Activated CD4-positive, alpha-beta T cell treated with anti-CD3 and anti-CD28 coated beads for 36 hours (primary cell): ENCODE data around the gene CUTC. TPM values are rescaled to one million over a fixed set of nuclear protein-coding genes. Genes with fewer than 3 reads are reported as not detected.
A peak's percentile ranks its signal among the peaks of the same experiment; 100 is the strongest.
"Not testable (repeated sequence)": the region's sequence is repeated elsewhere in the genome, so short reads cannot be mapped to it uniquely, and the experiment has no call there.

Source experiments
- ATAC-seq: fragments of 200-7000 bp; cut with Tn5 transposase; one replicate; pipeline ENCODE4 v1.10.0; 2021; ENCODE audit warnings: mild to moderate bottlenecking, moderate library complexity
- CTCF ChIA-PET: fragments of 350-600 bp; sonication (Branson Sonifier 250); formaldehyde crosslinking; loops from one replicate; lab custom pipeline; 2021; ENCODE audit warnings: antibody characterized with exemption; lab: Charles Lee
- POLR2A ChIA-PET: fragments of 350-600 bp; sonication (Branson Sonifier 250); formaldehyde crosslinking; loops from one replicate; lab custom pipeline; 2021; ENCODE audit warnings: antibody characterized with exemption, inconsistent platforms; lab: Charles Lee
- DNase-seq: peaks from one replicate; pipeline ENCODE4 v3.0.0-alpha.2; 2020
- H3K27ac Mint-ChIP-seq: one replicate; pipeline ENCODE4 v1.8.0; 2021; ENCODE audit warnings: mixed read lengths
- H3K27me3 Mint-ChIP-seq: one replicate; pipeline ENCODE4 v1.8.0; 2021; ENCODE audit warnings: mixed read lengths
- H3K36me3 Mint-ChIP-seq: one replicate; pipeline ENCODE4 v1.8.0; 2021; ENCODE audit warnings: low read depth, mixed read lengths
- H3K4me1 Mint-ChIP-seq: one replicate; pipeline ENCODE4 v1.8.0; 2021; ENCODE audit warnings: mixed read lengths
- H3K4me3 Mint-ChIP-seq: one replicate; pipeline ENCODE4 v1.8.0; 2021; ENCODE audit warnings: mild to moderate bottlenecking, moderate library complexity, mixed read lengths
- H3K9me3 Mint-ChIP-seq: one replicate; pipeline ENCODE4 v1.8.0; 2021; ENCODE audit warnings: low read depth, mixed read lengths
- intact Hi-C, 2 experiments: fragments of 100-400 bp; cut with DNase I in 1 of 2; cut with micrococcal nuclease in 1 of 2; formaldehyde crosslinking; loops; one replicate each; pipeline versions ENCODE4 v1.14.2 to v1.15.1; 2022 to 2024; cut with DNase I, micrococcal nuclease
- total RNA-seq, 2 experiments: library from RNA; stranded (reverse); gene quantifications; one replicate each; pipeline ENCODE4 v1.2.3, GENCODE V29; 2021

CUTC gene
- total RNA-seq, 2 experiments from 2014 or later = 24.6 to 35.8 TPM

DNA sequence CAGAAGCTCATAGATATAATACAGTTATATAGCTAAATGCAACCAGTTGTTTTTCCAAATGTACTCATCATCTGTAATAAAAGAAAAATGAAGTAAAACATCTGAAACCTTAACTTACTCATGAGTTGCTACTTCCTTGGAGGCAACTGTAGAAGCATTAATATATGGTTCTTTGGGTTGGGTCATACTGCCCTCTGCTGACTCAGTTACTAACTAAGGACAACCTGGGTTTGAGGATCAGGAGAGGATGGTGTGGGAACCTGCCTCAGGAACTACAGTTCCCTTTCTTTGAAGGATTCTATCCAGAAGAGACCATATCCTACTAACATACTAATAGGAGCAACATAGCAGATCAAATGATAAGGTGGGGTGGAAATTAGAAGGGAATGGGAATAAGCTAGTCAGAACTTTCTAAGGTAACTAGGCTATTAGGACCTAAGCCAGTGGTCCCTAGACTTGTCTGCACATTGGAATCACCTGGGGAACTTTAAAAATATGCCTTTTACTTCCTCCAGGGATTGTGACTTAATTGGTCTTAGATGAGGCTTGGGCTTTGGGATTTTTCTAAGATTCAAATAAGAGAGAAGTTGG, 20.8 kb upstream of the CUTC start:
- DNase-seq (peak; percentile 57), ATAC-seq (peak; percentile 63)
- H3K27me3 Mint-ChIP-seq = no peaks in the 10 kb centered on the region
- no peak overlapping the region for H3K27ac Mint-ChIP-seq
- peaks cover 15% of the 10 kb centered on the region for H3K4me1 Mint-ChIP-seq
- H3K9me3 Mint-ChIP-seq = no peaks in the 10 kb centered on the region
- intact Hi-C loops = loop anchor here (1.0 to 2.0 kb wide), 6 partner anchors 52 to 319 kb away; partner anchors contain the start of genes SLC25A28 (in 2 of the 2), ENTPD7 (in 1 of the 2) and GOT1 (in 1 of the 2)
- CTCF ChIA-PET = interaction anchor here (0.7 to 1.8 kb wide), 7 partner anchors 10 to 276 kb away, joined by 3 to 6 read pairs (median 4); no protein-coding TSS in a partner anchor
- POLR2A ChIA-PET = interaction anchor here (0.7 kb wide), 1 partner anchor 1244 kb away, joined by 3 read pairs; no protein-coding TSS in a partner anchor
- peaks cover 22% of the 10 kb centered on the region for H3K36me3 Mint-ChIP-seq
- no peak overlapping the region for H3K4me3 Mint-ChIP-seq

DNA sequence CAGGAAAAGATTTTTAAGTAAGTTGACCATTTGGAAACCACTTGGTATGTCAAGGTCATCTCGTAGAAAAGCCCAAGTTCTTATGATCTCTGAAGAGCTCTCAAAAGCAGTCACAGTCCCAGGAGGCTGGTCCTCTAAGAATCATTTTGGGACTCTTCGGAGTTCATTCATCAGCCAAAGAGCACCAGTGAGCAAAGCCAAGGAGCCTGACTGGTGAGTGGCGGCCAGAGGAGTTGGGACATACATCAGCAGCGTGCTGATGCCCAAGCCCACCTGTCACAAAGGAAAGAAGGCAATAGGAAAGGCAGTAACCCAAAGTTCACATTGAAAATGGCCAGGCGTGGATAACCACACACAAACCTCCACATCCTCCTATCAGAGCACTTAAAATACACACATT, 17.6 kb upstream of the CUTC start:
- Mint-ChIP-seq H3K27ac (no peak overlapping the region), H3K9me3 (no peaks in the 10 kb centered on the region), H3K4me3 (no peak overlapping the region), H3K27me3 (no peaks in the 10 kb centered on the region), H3K36me3 (peaks cover 33% of the 10 kb centered on the region), H3K4me1 (peaks cover 15% of the 10 kb centered on the region)
- DNase-seq (no peak), ATAC-seq (no peak)
- CTCF ChIA-PET = interaction anchor here (0.7 to 1.5 kb wide), 3 partner anchors 12 to 190 kb away, joined by 3 to 8 read pairs (median 4); no protein-coding TSS in a partner anchor
- intact Hi-C loops = no loop called here
- POLR2A ChIA-PET = no interaction called here

DNA sequence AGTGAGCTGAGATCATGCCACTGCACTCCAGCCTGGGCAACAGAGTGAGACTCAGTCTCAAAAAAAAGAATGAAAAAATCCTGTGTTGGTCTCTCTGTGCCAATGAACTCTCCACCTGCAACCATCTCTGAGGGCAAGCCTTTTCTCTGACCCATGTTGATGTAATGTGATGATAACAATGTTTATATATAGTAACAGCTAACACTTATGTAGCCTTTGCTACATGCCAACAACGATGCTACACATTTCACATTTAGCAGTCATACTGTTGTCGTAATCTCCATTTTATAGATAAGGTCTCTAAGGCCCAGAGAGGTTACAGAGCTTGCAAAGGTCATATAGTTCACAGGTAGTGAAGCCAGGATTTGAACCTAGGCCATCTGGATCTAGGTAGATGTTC, 11.6 kb upstream of the CUTC start:
- intact Hi-C loops = no loop called here
- no peak overlapping the region for H3K4me3 Mint-ChIP-seq
- H3K27ac Mint-ChIP-seq = no peak overlapping the region
- peaks cover 49% of the 10 kb centered on the region for H3K36me3 Mint-ChIP-seq
- H3K9me3 Mint-ChIP-seq = no peaks in the 10 kb centered on the region
- CTCF ChIA-PET = interaction anchor here (0.7 to 2.6 kb wide), 2 partner anchors 12 to 592 kb away, joined by 3 to 16 read pairs; partner anchors contain the start of genes COX15 and CUTC
- no peak for DNase-seq
- no peaks in the 10 kb centered on the region for H3K4me1 Mint-ChIP-seq
- ATAC-seq = no peak
- no peaks in the 10 kb centered on the region for H3K27me3 Mint-ChIP-seq
- POLR2A ChIA-PET = interaction anchor here (0.7 kb wide), 1 partner anchor 125 kb away, joined by 3 read pairs; no protein-coding TSS in a partner anchor

DNA sequence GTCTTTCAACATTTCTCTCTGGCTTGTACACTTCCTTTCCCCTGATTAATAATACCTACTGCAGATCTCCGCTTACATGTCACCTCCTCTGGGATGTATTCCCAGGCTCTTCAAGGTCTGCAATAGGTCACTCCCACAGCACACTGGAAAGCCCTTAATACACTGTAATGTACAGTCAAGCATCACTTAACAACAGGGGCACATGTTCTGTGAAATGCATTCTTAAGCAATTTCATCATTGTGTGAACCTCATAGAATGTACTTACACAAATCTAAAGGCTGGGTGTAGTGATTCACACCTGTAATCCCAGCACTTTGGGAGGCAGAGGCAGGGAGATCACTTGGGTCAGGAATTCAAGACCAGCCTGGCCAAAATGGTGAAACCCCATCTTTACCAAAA, 2.0 kb upstream of the CUTC start:
- no peak for ATAC-seq
- Mint-ChIP-seq H3K27ac (peak overlapping the region; percentile 5), H3K4me1 (peaks cover 25% of the 10 kb centered on the region), H3K36me3 (peaks cover 46% of the 10 kb centered on the region), H3K27me3 (no peaks in the 10 kb centered on the region), H3K9me3 (no peaks in the 10 kb centered on the region), H3K4me3 (no peak overlapping the region)
- CTCF ChIA-PET = interaction anchor here (0.6 kb wide), 1 partner anchor 115 kb away, joined by 3 read pairs; no protein-coding TSS in a partner anchor
- DNase-seq = no peak
- intact Hi-C loops = loop anchor here (5.0 kb wide), 4 partner anchors 73 to 642 kb away; partner anchors contain the start of genes CWF19L1 (in 1 of the 2), DNMBP (in 1 of the 2) and ENTPD7 (in 1 of the 2)
- POLR2A ChIA-PET = no interaction called here

DNA sequence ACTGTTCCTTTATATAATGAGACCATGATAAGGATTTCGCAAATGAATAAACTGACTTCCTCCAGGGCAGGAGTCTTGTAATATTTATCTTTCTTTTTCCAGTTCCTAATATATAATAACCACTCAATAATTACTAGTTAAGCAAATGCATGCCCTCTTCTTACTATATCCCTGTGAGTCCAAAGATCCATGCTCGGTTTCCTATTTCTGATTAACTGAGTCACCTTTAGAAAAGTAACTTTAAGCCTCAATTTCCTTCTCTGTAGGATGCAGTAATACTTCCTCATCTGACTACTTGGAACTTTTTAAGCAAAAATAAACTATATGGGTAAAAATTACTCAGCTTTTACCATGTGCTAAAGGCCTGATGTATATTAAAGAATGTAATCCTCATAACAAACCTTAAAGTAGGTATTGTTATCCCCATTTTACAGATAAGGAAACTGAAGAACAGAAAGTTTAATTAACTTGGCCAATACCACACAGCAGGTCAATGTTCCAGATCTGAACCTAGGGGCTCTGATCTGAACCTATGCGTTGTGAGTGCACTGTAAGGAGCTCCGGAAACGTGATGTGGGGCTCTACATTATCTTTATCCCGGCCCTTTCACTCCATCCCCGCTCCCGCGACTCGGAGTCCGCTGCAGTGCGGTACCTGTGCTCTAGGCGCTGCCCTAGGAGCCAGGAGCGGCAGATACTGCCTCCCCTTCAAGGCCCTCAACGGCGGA, 565 bp upstream of the CUTC start:
- intact Hi-C loops = loop anchor here (1.0 to 5.0 kb wide), 14 partner anchors 11 to 1596 kb away; partner anchors contain the start of genes DNMBP (in 2 of the 2), ENTPD7 (in 2 of the 2), GOT1 (in 2 of the 2) and SLC25A28 (in 2 of the 2)
- peak overlapping the region; percentile 98 for H3K27ac Mint-ChIP-seq
- CTCF ChIA-PET = interaction anchor here (0.6 to 2.5 kb wide), 9 partner anchors 9 to 565 kb away, joined by 3 to 16 read pairs (median 3); no protein-coding TSS in a partner anchor
- peak overlapping the region; percentile 93 for H3K4me3 Mint-ChIP-seq
- H3K36me3 Mint-ChIP-seq = peaks cover 47% of the 10 kb centered on the region
- ATAC-seq = no peak
- no peaks in the 10 kb centered on the region for H3K27me3 Mint-ChIP-seq
- no peak for DNase-seq
- POLR2A ChIA-PET = interaction anchor here (1.2 to 2.3 kb wide), 4 partner anchors 72 to 1597 kb away, joined by 3 to 15 read pairs (median 5); partner anchors contain the start of genes ENTPD7, R3HCC1L and SLC25A28
- no peaks in the 10 kb centered on the region for H3K9me3 Mint-ChIP-seq
- H3K4me1 Mint-ChIP-seq = peaks cover 32% of the 10 kb centered on the region

DNA sequence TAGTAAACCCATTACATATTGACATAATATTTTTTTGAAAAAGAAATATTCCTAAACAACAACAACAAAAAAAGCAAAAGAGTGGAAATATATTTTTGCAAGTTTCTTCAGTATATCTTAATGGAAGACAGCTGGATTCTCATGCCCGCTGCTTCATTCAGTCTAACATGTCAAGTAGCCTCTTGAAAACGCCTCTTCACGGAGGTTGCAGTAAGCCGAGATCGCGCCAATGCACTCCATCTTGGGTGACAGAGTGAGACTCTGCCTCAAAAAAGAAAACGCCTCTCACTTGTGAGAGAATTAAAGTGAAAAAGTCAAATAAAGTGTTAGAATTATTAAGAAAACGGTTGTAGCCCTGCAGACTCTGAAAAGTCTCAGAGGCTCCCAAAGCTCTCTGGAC, 1.3 kb downstream of the CUTC start:
- H3K27me3 Mint-ChIP-seq = no peaks in the 10 kb centered on the region
- H3K36me3 Mint-ChIP-seq = peaks cover 51% of the 10 kb centered on the region

DNA sequence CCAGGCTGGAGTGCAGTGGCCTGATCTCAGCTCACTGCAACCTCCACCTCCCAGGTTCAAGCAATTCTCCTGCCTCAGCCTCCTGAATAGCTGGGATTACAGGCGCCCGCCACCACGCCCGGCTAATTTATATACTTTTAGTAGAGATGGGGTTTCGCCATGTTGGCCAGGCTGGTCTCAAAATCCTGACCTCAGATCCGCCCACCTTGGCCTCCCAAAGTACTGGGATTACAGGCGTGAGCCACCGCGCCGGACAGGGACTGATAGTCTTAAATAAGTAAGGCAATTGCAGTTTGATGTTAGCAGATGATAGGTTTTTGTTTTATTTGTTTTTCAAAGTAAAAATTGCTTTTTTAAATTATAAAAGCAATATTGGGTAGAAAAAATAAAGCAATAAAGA, 2.1 kb downstream of the CUTC start:
- H3K27ac Mint-ChIP-seq, H3K4me3 Mint-ChIP-seq, POLR2A ChIA-PET, H3K9me3 Mint-ChIP-seq, ATAC-seq, DNase-seq, H3K27me3 Mint-ChIP-seq: not testable (repeated sequence)
- peaks cover 54% of the 10 kb centered on the region for H3K36me3 Mint-ChIP-seq
- CTCF ChIA-PET = interaction anchor here (2.5 kb wide), 1 partner anchor 9 kb away, joined by 11 read pairs; no protein-coding TSS in a partner anchor
- intact Hi-C loops = loop anchor here (5.0 kb wide), 4 partner anchors 77 to 638 kb away; partner anchors contain the start of genes CWF19L1 (in 1 of the 2), DNMBP (in 1 of the 2) and ENTPD7 (in 1 of the 2)
- H3K4me1 Mint-ChIP-seq = peaks cover 29% of the 10 kb centered on the region

More for the DNA sequence above, 1.3 kb downstream of the CUTC start:
- peaks cover 32% of the 10 kb centered on the region for H3K4me1 Mint-ChIP-seq
- POLR2A ChIA-PET = interaction anchor here (1.8 to 2.3 kb wide), 2 partner anchors 74 to 113 kb away, joined by 5 to 15 read pairs; partner anchors contain the start of genes ENTPD7 and SLC25A28
- intact Hi-C loops = loop anchor here (5.0 kb wide), 4 partner anchors 76 to 639 kb away; partner anchors contain the start of genes CWF19L1 (in 1 of the 2), DNMBP (in 1 of the 2) and ENTPD7 (in 1 of the 2)
- CTCF ChIA-PET = interaction anchor here (0.6 to 2.5 kb wide), 6 partner anchors 8 to 313 kb away, joined by 3 to 16 read pairs (median 7); no protein-coding TSS in a partner anchor
- no peak for ATAC-seq
- H3K4me3 Mint-ChIP-seq = peak overlapping the region; percentile 93
- no peaks in the 10 kb centered on the region for H3K9me3 Mint-ChIP-seq
- DNase-seq = no peak
- H3K27ac Mint-ChIP-seq = no peak overlapping the region

DNA sequence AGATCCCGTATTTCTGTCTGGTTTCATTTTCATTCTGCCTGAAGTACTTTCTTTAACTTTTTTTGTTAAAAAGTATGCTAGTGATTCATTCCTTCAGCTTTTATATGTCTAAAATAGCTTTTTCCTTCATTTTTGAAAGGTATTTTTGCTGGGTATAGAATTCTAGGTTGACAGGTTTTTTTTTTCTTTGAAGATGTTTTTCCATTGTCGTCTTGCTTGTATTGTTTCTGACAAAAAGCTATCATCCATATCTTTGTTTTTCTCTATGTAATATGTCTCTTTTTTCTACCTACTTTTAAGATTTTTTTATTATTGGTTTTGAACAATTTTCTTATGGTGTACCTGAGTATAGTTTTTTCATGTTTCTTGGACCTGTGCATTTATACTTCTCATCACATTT, 8.2 kb downstream of the CUTC start:
- Mint-ChIP-seq H3K36me3 (peaks cover 82% of the 10 kb centered on the region), H3K9me3 (peaks cover 14% of the 10 kb centered on the region), H3K4me3 (no peak overlapping the region), H3K27me3 (no peaks in the 10 kb centered on the region), H3K27ac (no peak overlapping the region), H3K4me1 (peaks cover 30% of the 10 kb centered on the region)
- intact Hi-C loops = no loop called here
- ATAC-seq = no peak
- POLR2A ChIA-PET = no interaction called here
- no peak for DNase-seq
- CTCF ChIA-PET = interaction anchor here (2.1 kb wide), 1 partner anchor 8 kb away, joined by 9 read pairs; the partner anchor contains the start of genes COX15 and CUTC

DNA sequence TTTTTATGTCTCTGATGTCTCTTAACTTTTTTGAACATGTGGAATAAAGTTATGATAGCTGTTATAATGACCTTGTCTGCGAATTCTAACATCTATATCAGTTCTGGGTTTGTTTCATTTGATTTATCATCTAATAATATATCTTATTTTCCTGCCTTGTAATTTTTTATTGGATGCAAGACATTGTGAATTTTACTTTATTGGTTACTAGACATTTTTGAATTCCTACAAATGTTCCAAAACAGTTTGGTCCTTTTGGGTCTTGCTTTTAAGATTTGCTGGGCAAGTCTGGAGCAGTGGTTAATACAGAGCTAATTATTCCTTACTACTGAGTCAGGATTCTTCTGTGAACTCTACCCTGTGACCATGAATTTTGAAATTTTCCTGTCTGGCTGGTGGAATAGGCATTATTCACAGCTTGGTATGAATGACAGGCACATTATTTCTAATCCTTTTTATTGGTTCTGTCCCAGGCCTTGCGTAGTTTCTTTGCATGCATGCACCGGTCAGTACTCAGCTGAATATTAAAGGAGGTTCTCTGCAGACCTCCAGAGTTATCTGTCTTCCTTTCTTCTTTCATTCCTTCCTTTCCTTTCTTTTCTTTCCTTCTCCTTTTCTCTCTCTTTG, 9.0 kb downstream of the CUTC start:
- H3K27ac Mint-ChIP-seq = no peak overlapping the region
- DNase-seq (no peak), ATAC-seq (no peak)
- CTCF ChIA-PET = interaction anchor here (1.1 to 2.1 kb wide), 2 partner anchors 9 to 12 kb away, joined by 5 to 9 read pairs; partner anchors contain the start of genes COX15 and CUTC
- H3K9me3 Mint-ChIP-seq = peaks cover 14% of the 10 kb centered on the region
- intact Hi-C loops = no loop called here
- H3K4me3 Mint-ChIP-seq = no peak overlapping the region
- POLR2A ChIA-PET = no interaction called here
- H3K36me3 Mint-ChIP-seq = peaks cover 80% of the 10 kb centered on the region
- H3K27me3 Mint-ChIP-seq = no peaks in the 10 kb centered on the region
- H3K4me1 Mint-ChIP-seq = peaks cover 27% of the 10 kb centered on the region

DNA sequence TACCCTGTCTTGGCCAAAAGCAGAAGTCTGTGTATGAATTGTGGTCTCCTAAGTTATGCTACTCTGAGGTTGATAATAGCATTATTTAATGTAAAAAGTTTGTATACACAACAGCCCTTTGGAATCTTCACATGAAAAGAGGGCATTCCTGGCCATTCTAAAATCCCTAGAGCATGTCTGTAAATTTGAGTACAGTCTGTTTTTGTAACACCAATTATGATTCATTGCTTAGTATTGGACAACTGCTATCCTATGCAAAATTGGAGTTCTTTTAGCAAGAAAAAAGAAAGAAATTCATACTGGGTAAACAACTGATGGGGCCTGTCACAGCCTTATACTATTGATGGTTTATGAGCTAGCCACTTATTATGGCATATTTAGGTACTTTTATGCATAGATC, 10.2 kb downstream of the CUTC start:
- no peak for DNase-seq
- ChIA-PET POLR2A (no interaction called here), CTCF (interaction anchor here (2.2 kb wide), 1 partner anchor 9 kb away, joined by 11 read pairs; the partner anchor contains the start of genes COX15 and CUTC)
- H3K27ac Mint-ChIP-seq = no peak overlapping the region
- H3K9me3 Mint-ChIP-seq = peaks cover 14% of the 10 kb centered on the region
- H3K4me1 Mint-ChIP-seq = peaks cover 25% of the 10 kb centered on the region
- H3K27me3 Mint-ChIP-seq = no peaks in the 10 kb centered on the region
- no peak for ATAC-seq
- H3K4me3 Mint-ChIP-seq = no peak overlapping the region
- intact Hi-C loops = loop anchor here in 1 of 2 experiments (1.0 kb wide), 1 partner anchor 10 kb away; the partner anchor contains the start of genes COX15 and CUTC
- peaks cover 76% of the 10 kb centered on the region for H3K36me3 Mint-ChIP-seq
